K562 (cell line): ENCODE results near the gene CDC42EP1. TPM values are rescaled to one million over a fixed set of nuclear protein-coding genes. Genes with fewer than 3 reads are reported as not detected.
A peak's percentile ranks its signal among the peaks of the same experiment; 100 is the strongest.

Experiments used
- CC2D1A ChIP-seq: fragments of 450-650 bp; IDR thresholded peaks from 2 replicates; pipeline ENCODE4 v1.6.1; 2017; ENCODE audit warnings: mild to moderate bottlenecking
- CEBPB ChIP-seq: fragments of 450-650 bp; IDR thresholded peaks from 2 replicates; pipeline ENCODE4 v1.6.1; 2016; ENCODE audit warnings: missing genetic modification characterization, missing compliant biosample characterization
- E2F1 ChIP-seq: sonication (generic); formaldehyde crosslinking; IDR thresholded peaks from 2 replicates; pipeline ENCODE4 v1.8.1; 2023; ENCODE audit warnings: mild to moderate bottlenecking, missing genetic modification reagents, moderate library complexity
- HDAC2 ChIP-seq: fragments of 450-650 bp; IDR thresholded peaks from 2 replicates; pipeline ENCODE4 v1.6.1; 2016; ENCODE audit warnings: mild to moderate bottlenecking
- HDAC8 ChIP-seq: fragments of 450-650 bp; IDR thresholded peaks from 2 replicates; pipeline ENCODE4 v1.6.1; 2016; ENCODE audit warnings: mild to moderate bottlenecking, missing genetic modification characterization, moderate library complexity, missing compliant biosample characterization
- HSF4 ChIP-seq: fragments of 250-450 bp; sonication (Bioruptor Pico); IDR thresholded peaks from 2 replicates; pipeline ENCODE4 v2.1.2; 2022; ENCODE audit warnings: mild to moderate bottlenecking, moderate library complexity, borderline replicate concordance
- KAT2B ChIP-seq: IDR thresholded peaks from one replicate; pipeline ENCODE4 v1.6.1; 2012; ENCODE audit warnings: low read depth, mild to moderate bottlenecking, control low read depth, inconsistent platforms, low read length, moderate library complexity
- KLF10 ChIP-seq: fragments of 250-450 bp; sonication (Bioruptor Pico); IDR thresholded peaks from 2 replicates; pipeline ENCODE4 v1.6.1; 2021; ENCODE audit warnings: matching md5 sums
- MCM2 ChIP-seq: fragments of 450-650 bp; IDR thresholded peaks from 2 replicates; pipeline ENCODE4 v1.6.1; 2017; ENCODE audit warnings: low read depth, mild to moderate bottlenecking
- MTA1 ChIP-seq: fragments of 450-650 bp; IDR thresholded peaks from 2 replicates; pipeline ENCODE4 v1.6.1; 2017; ENCODE audit warnings: borderline replicate concordance
- RAD21 ChIP-seq, 2 experiments: fragments of 250-450 bp in 1 of 2; fragments of 450-650 bp in 1 of 2; sonication (Bioruptor Pico) in 1 of 2; formaldehyde crosslinking in 1 of 2; IDR thresholded peaks in 1 of 2; conservative IDR thresholded peaks in 1 of 2; 2 replicates each; pipeline versions ENCODE4 v1.4.0 to v1.8.0; 2020 to 2022; ENCODE audit warnings: mild to moderate bottlenecking in 2 of 2, moderate library complexity in 1 of 2
- RNF2 ChIP-seq: sonication (generic); IDR thresholded peaks from 2 replicates; pipeline ENCODE4 v1.6.1; 2016
- TBP ChIP-seq: optimal IDR thresholded peaks from 2 replicates; pipeline ENCODE3; 2011; ENCODE audit warnings: low read depth, low read length, improper control_type of control experiment
- ZNF561 ChIP-seq: fragments of 450-650 bp; formaldehyde crosslinking; conservative IDR thresholded peaks from 2 replicates; pipeline ENCODE4 v1.4.0; 2020; ENCODE audit warnings: mild to moderate bottlenecking, moderate library complexity
- ZNF785 ChIP-seq: fragments of 250-450 bp; sonication (Bioruptor Pico); IDR thresholded peaks from 2 replicates; pipeline ENCODE4 v1.4.0; 2020; ENCODE audit warnings: mild to moderate bottlenecking
- polyA plus RNA-seq, 8 experiments: library from polyadenylated mRNA; depleted of rRNA in 4 of 8; stranded (reverse) in 5 of 8; unstranded in 3 of 8; fragments of >200 nt; fragmentation: Nextera tagmentation in 2 of 8; fragmentation: Illumina TruSeq in 1 of 8; extraction: Ambion mirVana in 2 of 8; extraction: Trizol in 1 of 8; gene quantifications; 2 replicates each; pipeline versions ENCODE4 v1.2.1 to v1.2.3, GENCODE V29; 2011 to 2014; ENCODE audit warnings: inconsistent platforms in 1 of 8, missing spikeins in 1 of 8
- total RNA-seq, 7 experiments: library from RNA; depleted of rRNA in 6 of 7; stranded (reverse); fragments of >200 nt in 6 of 7; fragmentation: Illumina TruSeq in 2 of 7; extraction: Trizol in 2 of 7; gene quantifications; 2 replicates each; pipeline versions ENCODE4 v1.2.1 to v1.2.3, GENCODE V29; 2011 to 2021; ENCODE audit warnings: low replicate concordance in 1 of 7
- TF ChIP-seq, protein P1 (sequence below): sonication (generic); formaldehyde crosslinking; IDR thresholded peaks from 2 replicates; pipeline ENCODE4 v1.8.0; 2023; ENCODE audit warnings: mild to moderate bottlenecking, missing genetic modification reagents
- TF ChIP-seq, protein P2 (sequence below): fragments of 450-650 bp; formaldehyde crosslinking; IDR thresholded peaks from 2 replicates; pipeline ENCODE4 v1.4.0; 2020; ENCODE audit warnings: mild to moderate bottlenecking, moderate library complexity
- TF ChIP-seq, protein P3 (sequence below): fragments of 250-450 bp; sonication (Bioruptor Pico); IDR thresholded peaks from 2 replicates; pipeline ENCODE4 v1.8.0; 2022; ENCODE audit warnings: inconsistent platforms

The CDC42EP1 gene
- total and polyA plus RNA-seq, 9 of the 15 experiments (the other 6 are each of a cell fraction or from before 2014, with no cell fraction given) = 0.67 to 70.2 (median 7.3) TPM

GRCh38 chr22:37544955-37545702 is 15.2 kb upstream of the CDC42EP1 start (continued):
- TF ChIP-seq E2F1 = no peak
- TF ChIP-seq KAT2B = no peak
- no peak for TF ChIP-seq HDAC8
- TF ChIP-seq ZNF785 = no peak
- peak; percentile 74 to 92 for TF ChIP-seq RAD21 (CRISPR knock-in tag; conservative IDR thresholded peaks at IDR 0.05 in 1 of 2, IDR thresholded peaks at IDR 0.05 in 1 of 2)
- TF ChIP-seq TBP = no peak
- TF ChIP-seq, protein P1, sequence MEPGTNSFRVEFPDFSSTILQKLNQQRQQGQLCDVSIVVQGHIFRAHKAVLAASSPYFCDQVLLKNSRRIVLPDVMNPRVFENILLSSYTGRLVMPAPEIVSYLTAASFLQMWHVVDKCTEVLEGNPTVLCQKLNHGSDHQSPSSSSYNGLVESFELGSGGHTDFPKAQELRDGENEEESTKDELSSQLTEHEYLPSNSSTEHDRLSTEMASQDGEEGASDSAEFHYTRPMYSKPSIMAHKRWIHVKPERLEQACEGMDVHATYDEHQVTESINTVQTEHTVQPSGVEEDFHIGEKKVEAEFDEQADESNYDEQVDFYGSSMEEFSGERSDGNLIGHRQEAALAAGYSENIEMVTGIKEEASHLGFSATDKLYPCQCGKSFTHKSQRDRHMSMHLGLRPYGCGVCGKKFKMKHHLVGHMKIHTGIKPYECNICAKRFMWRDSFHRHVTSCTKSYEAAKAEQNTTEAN = no peak
- TF ChIP-seq CC2D1A = peak; percentile 67; the same call in 1 of the 2 replicates
- no peak for TF ChIP-seq KLF10 (CRISPR knock-in tag)
- no peak for TF ChIP-seq HSF4 (CRISPR knock-in tag)
- TF ChIP-seq MCM2 = no peak
- TF ChIP-seq ZNF561 (CRISPR knock-in tag) = no peak
- TF ChIP-seq, protein P2, sequence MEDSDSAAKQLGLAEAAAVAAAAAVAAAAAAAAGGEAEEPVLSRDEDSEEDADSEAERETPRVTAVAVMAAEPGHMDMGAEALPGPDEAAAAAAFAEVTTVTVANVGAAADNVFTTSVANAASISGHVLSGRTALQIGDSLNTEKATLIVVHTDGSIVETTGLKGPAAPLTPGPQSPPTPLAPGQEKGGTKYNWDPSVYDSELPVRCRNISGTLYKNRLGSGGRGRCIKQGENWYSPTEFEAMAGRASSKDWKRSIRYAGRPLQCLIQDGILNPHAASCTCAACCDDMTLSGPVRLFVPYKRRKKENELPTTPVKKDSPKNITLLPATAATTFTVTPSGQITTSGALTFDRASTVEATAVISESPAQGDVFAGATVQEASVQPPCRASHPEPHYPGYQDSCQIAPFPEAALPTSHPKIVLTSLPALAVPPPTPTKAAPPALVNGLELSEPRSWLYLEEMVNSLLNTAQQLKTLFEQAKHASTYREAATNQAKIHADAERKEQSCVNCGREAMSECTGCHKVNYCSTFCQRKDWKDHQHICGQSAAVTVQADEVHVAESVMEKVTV (CRISPR knock-in tag) = peak; percentile 55; the same call in 1 of the 2 replicates
- no peak for TF ChIP-seq CEBPB (tag)
- TF ChIP-seq, protein P3, sequence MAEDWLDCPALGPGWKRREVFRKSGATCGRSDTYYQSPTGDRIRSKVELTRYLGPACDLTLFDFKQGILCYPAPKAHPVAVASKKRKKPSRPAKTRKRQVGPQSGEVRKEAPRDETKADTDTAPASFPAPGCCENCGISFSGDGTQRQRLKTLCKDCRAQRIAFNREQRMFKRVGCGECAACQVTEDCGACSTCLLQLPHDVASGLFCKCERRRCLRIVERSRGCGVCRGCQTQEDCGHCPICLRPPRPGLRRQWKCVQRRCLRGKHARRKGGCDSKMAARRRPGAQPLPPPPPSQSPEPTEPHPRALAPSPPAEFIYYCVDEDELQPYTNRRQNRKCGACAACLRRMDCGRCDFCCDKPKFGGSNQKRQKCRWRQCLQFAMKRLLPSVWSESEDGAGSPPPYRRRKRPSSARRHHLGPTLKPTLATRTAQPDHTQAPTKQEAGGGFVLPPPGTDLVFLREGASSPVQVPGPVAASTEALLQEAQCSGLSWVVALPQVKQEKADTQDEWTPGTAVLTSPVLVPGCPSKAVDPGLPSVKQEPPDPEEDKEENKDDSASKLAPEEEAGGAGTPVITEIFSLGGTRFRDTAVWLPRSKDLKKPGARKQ (CRISPR knock-in tag) = no peak
- 0 out of 2 replicates have a peak, but pooled peaks have one; percentile 22 for TF ChIP-seq HDAC2
- 0 out of 2 replicates have a peak, but pooled peaks have one; percentile 16 for TF ChIP-seq MTA1
- no peak for TF ChIP-seq RNF2
